GM12878 (cell line): ENCODE data around the gene LRP10. TPM values are rescaled to one million over a fixed set of nuclear protein-coding genes. Genes with fewer than 3 reads are reported as not detected.

ENCODE experiments used
- ATAC-seq: fragments of 200-7000 bp; cut with Tn5 transposase; 3 replicates; pipeline ENCODE4 v1.9.1; 2020; ENCODE audit warnings: mild to moderate bottlenecking, moderate library complexity
- BruUV-seq: library from RNA; stranded (reverse); fragments of 400-500 nt; replicated peaks from 2 replicates; lab custom pipeline; 2021; lab: Mats Ljungman, UMichigan
- CTCF ChIA-PET: fragments of 300-600 bp; sonication (Branson Sonifier 250); formaldehyde crosslinking; extraction: SDS; loops from one replicate; lab custom pipeline; 2021; ENCODE audit warnings: inconsistent platforms; lab: Yijun Ruan, JAX
- POLR2A ChIA-PET: fragments of 350-600 bp; formaldehyde crosslinking; extraction: SDS; loops from one replicate; lab custom pipeline; 2021; ENCODE audit warnings: inconsistent platforms; lab: Charles Lee
- RAD21 ChIA-PET: fragments of 300-600 bp; sonication (Branson Sonifier 250); formaldehyde crosslinking; loops from one replicate; lab custom pipeline; 2023; ENCODE audit warnings: antibody characterized with exemption; ENCODE audit not compliant: unreplicated experiment; lab: Charles Lee
- SMC1A ChIA-PET: fragments of 300-600 bp; sonication (Branson Sonifier 250); formaldehyde crosslinking; loops from one replicate; lab custom pipeline; 2023; ENCODE audit not compliant: unreplicated experiment, uncharacterized antibody; lab: Charles Lee
- DNase-seq: peaks from one replicate; pipeline ENCODE4 v3.0.0-alpha.2; 2011; ENCODE audit warnings: low read depth, low spot score
- FAIRE-seq: peaks from 3 replicates; lab custom pipeline; 2011; peaks lifted over from hg19 to GRCh38; lab: Jason Lieb, UNC
- H2AFZ ChIP-seq: 2 replicates; pipeline ENCODE4 v1.6.0; 2011; ENCODE audit warnings: low read depth, low read length, control low read depth; ENCODE audit not compliant: control insufficient read depth
- H3K27ac ChIP-seq: 2 replicates; pipeline ENCODE4 v1.5.1; 2011; ENCODE audit warnings: control low read depth; ENCODE audit not compliant: control insufficient read depth, insufficient read depth
- H3K27me3 ChIP-seq, 2 experiments: replicated peaks in 1 of 2; 2 replicates each; pipeline versions ENCODE4 v1.6.0 to v1.6.1; 2011; ENCODE audit warnings: low read length in 1 of 2; ENCODE audit not compliant: control insufficient read depth in 2 of 2, insufficient read depth in 2 of 2
- H3K36me3 ChIP-seq, 2 experiments: 2 replicates each; pipeline ENCODE4 v1.5.1; 2011; ENCODE audit warnings: low read length in 1 of 2; ENCODE audit not compliant: control insufficient read depth in 2 of 2, insufficient read depth in 2 of 2
- H3K4me1 ChIP-seq: 2 replicates; pipeline ENCODE4 v1.6.1; 2011; ENCODE audit warnings: mild to moderate bottlenecking, low read length, moderate library complexity, mixed read lengths; ENCODE audit not compliant: control insufficient read depth, insufficient read depth
- H3K4me2 ChIP-seq: 2 replicates; pipeline ENCODE4 v1.6.0; 2011; ENCODE audit warnings: control low read depth; ENCODE audit not compliant: control insufficient read depth, insufficient read depth
- H3K4me3 ChIP-seq: fragments of 200-600 bp; sonication (generic); 2 replicates; pipeline ENCODE4 v1.5.1; 2016
- H3K79me2 ChIP-seq: 2 replicates; pipeline ENCODE4 v1.6.0; 2011; ENCODE audit warnings: low read length; ENCODE audit not compliant: control insufficient read depth, insufficient read depth
- H3K9ac ChIP-seq: 2 replicates; pipeline ENCODE4 v1.8.0; 2011; ENCODE audit warnings: low read length, control low read depth, mixed read lengths; ENCODE audit not compliant: control insufficient read depth, insufficient read depth
- H3K9me3 ChIP-seq: replicated peaks from 3 replicates; pipeline ENCODE4 v1.5.1; 2011; ENCODE audit warnings: mild to moderate bottlenecking, low read length; ENCODE audit not compliant: control insufficient read depth, insufficient read depth
- H4K20me1 ChIP-seq: 2 replicates; pipeline ENCODE4 v1.6.0; 2011; ENCODE audit not compliant: control insufficient read depth, insufficient read depth
- ATF2 ChIP-seq: IDR thresholded peaks from 2 replicates; pipeline ENCODE4 v1.6.1; 2012; ENCODE audit warnings: low read length, inconsistent platforms
- ETV6 ChIP-seq, 2 experiments: fragments of 450-650 bp in 1 of 2; IDR thresholded peaks in 1 of 2; conservative IDR thresholded peaks in 1 of 2; 2 replicates each; pipeline ENCODE4 v1.6.1; 2014; ENCODE audit warnings: antibody characterized with exemption in 1 of 2, borderline replicate concordance in 1 of 2, low read depth in 1 of 2, mild to moderate bottlenecking in 1 of 2, moderate library complexity in 1 of 2
- PAX5 ChIP-seq: IDR thresholded peaks from 2 replicates; pipeline ENCODE4 v1.6.1; 2011; ENCODE audit warnings: low read depth, low read length, borderline replicate concordance
- POLR2AphosphoS2 ChIP-seq: IDR thresholded peaks from 2 replicates; pipeline ENCODE4 v1.6.1; 2011; ENCODE audit warnings: low read depth, mild to moderate bottlenecking, low read length, improper control_type of control experiment, moderate library complexity
- SMC3 ChIP-seq: IDR thresholded peaks from 2 replicates; pipeline ENCODE4 v1.6.1; 2011; ENCODE audit warnings: low read length, improper control_type of control experiment, borderline replicate concordance
- TBL1XR1 ChIP-seq: IDR thresholded peaks from 2 replicates; pipeline ENCODE4 v1.6.1; 2012; ENCODE audit warnings: low read depth, low read length, improper control_type of control experiment
- WGBS: methylation state at CpG from one replicate; pipeline ENCODE4 v1.1.6; 2016; ENCODE audit warnings: low lambda C conversion rate; ENCODE audit not compliant: insufficient replicate concordance, insufficient coverage; ENCODE audit errors: missing lambda C conversion rate; 5-methylcytosine and 5-hydroxymethylcytosine counted together
- in situ Hi-C: fragments of 300-500 bp; cut with MboI; formaldehyde crosslinking; loops from 9 replicates; pipeline ENCODE4 v1.14.3; 2018; ENCODE audit warnings: mixed read lengths
- intact Hi-C: fragments of 100-400 bp; cut with micrococcal nuclease; formaldehyde crosslinking; loops from one replicate; pipeline ENCODE4 v1.14.2; 2022; ENCODE audit not compliant: unreplicated experiment
- polyA plus RNA-seq, 11 experiments: library from polyadenylated mRNA; depleted of rRNA in 4 of 11; unstranded in 6 of 11; stranded (reverse) in 5 of 11; fragments of >200 nt; fragmentation: Nextera tagmentation in 4 of 11; fragmentation: Illumina TruSeq in 1 of 11; extraction: Ambion mirVana in 4 of 11; extraction: Trizol in 1 of 11; gene quantifications; 1 replicate in 1 of 11; 2 replicates in 10 of 11; pipeline versions ENCODE4 v1.2.1 to v1.2.3, GENCODE V29; 2011 to 2016; ENCODE audit warnings: inconsistent platforms in 2 of 11, missing spikeins in 2 of 11, low read depth in 1 of 11
- total RNA-seq, 4 experiments: library from RNA; depleted of rRNA in 3 of 4; stranded (reverse); fragments of >200 nt in 3 of 4; fragmentation: Illumina TruSeq in 1 of 4; extraction: Trizol in 1 of 4; gene quantifications; 2 replicates each; pipeline versions ENCODE4 v1.2.1 to v1.2.3, GENCODE V29; 2013 to 2021
- TF ChIP-seq, protein P1 (sequence below): fragments of 450-650 bp; formaldehyde crosslinking; IDR thresholded peaks from 2 replicates; pipeline ENCODE4 v1.4.0; 2022; ENCODE audit warnings: mild to moderate bottlenecking, moderate library complexity

The LRP10 gene
- total and polyA plus RNA-seq, 10 of the 15 experiments (the other 5 are each of a cell fraction or from before 2014, with no cell fraction given), result 3.0 to 56.9 (median 20.9) TPM

GRCh38 chr14:22878271-22879246, 7.0 kb downstream of the LRP10 start (continued):
- TF ChIP-seq ETV6 (conservative IDR thresholded peaks at IDR 0.05 in 1 of 2, IDR thresholded peaks at IDR 0.05 in 1 of 2; ENCODE audit: borderline replicate concordance in 1 of 2, low read depth in 1 of 2), result no peak

- H3K27me3 ChIP-seq, result no peaks in the 10 kb centered on the region
- H3K4me3 ChIP-seq, result no peak overlapping the region
- SMC1A ChIA-PET, result interaction anchor here (1.4 to 9.5 kb wide), 3 partner anchors 8 to 18 kb away, joined by 3 to 110 read pairs (median 4); partner anchors contain the start of gene LRP10
- RAD21 ChIA-PET, result interaction anchor here (0.7 to 1.2 kb wide), 3 partner anchors 10 to 15 kb away, joined by 3 to 5 read pairs (median 3); partner anchors contain the start of gene LRP10
- peaks cover 2 to 9% of the 10 kb centered on the region in 2 experiments; a peak in 2 of 4 replicates for H3K36me3 ChIP-seq
- H3K79me2 ChIP-seq, result no peaks in the 10 kb centered on the region
- FAIRE-seq, result no peak
- in situ Hi-C loops (no loop called here), intact Hi-C loops (no loop called here)
- CTCF ChIA-PET, result interaction anchor here (0.6 to 10.8 kb wide), 6 partner anchors 9 to 189 kb away, joined by 3 to 174 read pairs (median 4); partner anchors contain the start of gene LRP10
- WGBS, result 48% methylated on average over 7 of the region's 7 CpGs
- H3K4me2 ChIP-seq, result no peak overlapping the region
- POLR2A ChIA-PET, result interaction anchor here (1.7 to 5.6 kb wide), 3 partner anchors 10 to 36 kb away, joined by 4 to 45 read pairs (median 6); partner anchors contain the start of gene LRP10
- H3K27ac ChIP-seq, result no peak overlapping the region
- no peak for ATAC-seq
- H3K9ac ChIP-seq, result no peak overlapping the region
- no TSS peak for BruUV-seq
- H3K4me1 ChIP-seq, result peaks cover 17% of the 10 kb centered on the region
- no peaks in the 10 kb centered on the region for H4K20me1 ChIP-seq
- H2AFZ ChIP-seq, result no peak overlapping the region
- no peaks in the 10 kb centered on the region for H3K9me3 ChIP-seq
- DNase-seq, result no peak
- TF ChIP-seq ATF2 (no peak), TBL1XR1 (no peak), SMC3 (no peak), POLR2AphosphoS2 (0 out of 2 replicates have a peak, but pooled peaks have one; percentile 15), PAX5 (no peak)
- TF ChIP-seq, protein P1, sequence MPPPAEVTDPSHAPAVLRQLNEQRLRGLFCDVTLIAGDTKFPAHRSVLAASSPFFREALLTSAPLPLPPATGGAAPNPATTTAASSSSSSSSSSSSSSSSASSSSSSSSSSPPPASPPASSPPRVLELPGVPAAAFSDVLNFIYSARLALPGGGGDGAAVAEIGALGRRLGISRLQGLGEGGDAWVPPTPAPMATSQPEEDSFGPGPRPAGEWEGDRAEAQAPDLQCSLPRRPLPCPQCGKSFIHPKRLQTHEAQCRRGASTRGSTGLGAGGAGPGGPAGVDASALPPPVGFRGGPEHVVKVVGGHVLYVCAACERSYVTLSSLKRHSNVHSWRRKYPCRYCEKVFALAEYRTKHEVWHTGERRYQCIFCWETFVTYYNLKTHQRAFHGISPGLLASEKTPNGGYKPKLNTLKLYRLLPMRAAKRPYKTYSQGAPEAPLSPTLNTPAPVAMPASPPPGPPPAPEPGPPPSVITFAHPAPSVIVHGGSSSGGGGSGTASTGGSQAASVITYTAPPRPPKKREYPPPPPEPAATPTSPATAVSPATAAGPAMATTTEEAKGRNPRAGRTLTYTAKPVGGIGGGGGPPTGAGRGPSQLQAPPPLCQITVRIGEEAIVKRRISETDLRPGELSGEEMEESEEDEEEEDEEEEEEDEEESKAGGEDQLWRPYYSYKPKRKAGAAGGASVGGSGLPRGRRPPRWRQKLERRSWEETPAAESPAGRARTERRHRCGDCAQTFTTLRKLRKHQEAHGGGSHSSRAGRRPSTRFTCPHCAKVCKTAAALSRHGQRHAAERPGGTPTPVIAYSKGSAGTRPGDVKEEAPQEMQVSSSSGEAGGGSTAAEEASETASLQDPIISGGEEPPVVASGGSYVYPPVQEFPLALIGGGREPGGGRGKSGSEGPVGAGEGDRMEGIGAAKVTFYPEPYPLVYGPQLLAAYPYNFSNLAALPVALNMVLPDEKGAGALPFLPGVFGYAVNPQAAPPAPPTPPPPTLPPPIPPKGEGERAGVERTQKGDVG (CRISPR knock-in tag), result no peak
Observed at GRCh38 chr14:22882064-22882463, 10.5 kb downstream of the LRP10 start.
